GM12878 (cell line): ENCODE measurements around the gene CENPP. TPM values are rescaled to one million over a fixed set of nuclear protein-coding genes. Genes with fewer than 3 reads are reported as not detected.

Experiments
- ATAC-seq: fragments of 200-7000 bp; cut with Tn5 transposase; 3 replicates; pipeline ENCODE4 v1.9.1; 2020; ENCODE audit warnings: mild to moderate bottlenecking, moderate library complexity
- BruUV-seq: library from RNA; stranded (reverse); fragments of 400-500 nt; replicated peaks from 2 replicates; lab custom pipeline; 2021; lab: Mats Ljungman, UMichigan
- CTCF ChIA-PET: fragments of 300-600 bp; sonication (Branson Sonifier 250); formaldehyde crosslinking; extraction: SDS; loops from one replicate; lab custom pipeline; 2021; ENCODE audit warnings: inconsistent platforms; lab: Yijun Ruan, JAX
- POLR2A ChIA-PET: fragments of 350-600 bp; formaldehyde crosslinking; extraction: SDS; loops from one replicate; lab custom pipeline; 2021; ENCODE audit warnings: inconsistent platforms; lab: Charles Lee
- RAD21 ChIA-PET: fragments of 300-600 bp; sonication (Branson Sonifier 250); formaldehyde crosslinking; loops from one replicate; lab custom pipeline; 2023; ENCODE audit warnings: antibody characterized with exemption; ENCODE audit not compliant: unreplicated experiment; lab: Charles Lee
- SMC1A ChIA-PET: fragments of 300-600 bp; sonication (Branson Sonifier 250); formaldehyde crosslinking; loops from one replicate; lab custom pipeline; 2023; ENCODE audit not compliant: unreplicated experiment, uncharacterized antibody; lab: Charles Lee
- DNase-seq: peaks from one replicate; pipeline ENCODE4 v3.0.0-alpha.2; 2011; ENCODE audit warnings: low read depth, low spot score
- FAIRE-seq: peaks from 3 replicates; lab custom pipeline; 2011; peaks lifted over from hg19 to GRCh38; lab: Jason Lieb, UNC
- H2AFZ ChIP-seq: 2 replicates; pipeline ENCODE4 v1.6.0; 2011; ENCODE audit warnings: low read depth, low read length, control low read depth; ENCODE audit not compliant: control insufficient read depth
- H3K27ac ChIP-seq: 2 replicates; pipeline ENCODE4 v1.5.1; 2011; ENCODE audit warnings: control low read depth; ENCODE audit not compliant: control insufficient read depth, insufficient read depth
- H3K27me3 ChIP-seq, 2 experiments: replicated peaks in 1 of 2; 2 replicates each; pipeline versions ENCODE4 v1.6.0 to v1.6.1; 2011; ENCODE audit warnings: low read length in 1 of 2; ENCODE audit not compliant: control insufficient read depth in 2 of 2, insufficient read depth in 2 of 2
- H3K36me3 ChIP-seq, 2 experiments: 2 replicates each; pipeline ENCODE4 v1.5.1; 2011; ENCODE audit warnings: low read length in 1 of 2; ENCODE audit not compliant: control insufficient read depth in 2 of 2, insufficient read depth in 2 of 2
- H3K4me1 ChIP-seq: 2 replicates; pipeline ENCODE4 v1.6.1; 2011; ENCODE audit warnings: mild to moderate bottlenecking, low read length, moderate library complexity, mixed read lengths; ENCODE audit not compliant: control insufficient read depth, insufficient read depth
- H3K4me2 ChIP-seq: 2 replicates; pipeline ENCODE4 v1.6.0; 2011; ENCODE audit warnings: control low read depth; ENCODE audit not compliant: control insufficient read depth, insufficient read depth
- H3K4me3 ChIP-seq: fragments of 200-600 bp; sonication (generic); 2 replicates; pipeline ENCODE4 v1.5.1; 2016
- H3K79me2 ChIP-seq: 2 replicates; pipeline ENCODE4 v1.6.0; 2011; ENCODE audit warnings: low read length; ENCODE audit not compliant: control insufficient read depth, insufficient read depth
- H3K9ac ChIP-seq: 2 replicates; pipeline ENCODE4 v1.8.0; 2011; ENCODE audit warnings: low read length, control low read depth, mixed read lengths; ENCODE audit not compliant: control insufficient read depth, insufficient read depth
- H3K9me3 ChIP-seq: replicated peaks from 3 replicates; pipeline ENCODE4 v1.5.1; 2011; ENCODE audit warnings: mild to moderate bottlenecking, low read length; ENCODE audit not compliant: control insufficient read depth, insufficient read depth
- H4K20me1 ChIP-seq: 2 replicates; pipeline ENCODE4 v1.6.0; 2011; ENCODE audit not compliant: control insufficient read depth, insufficient read depth
- BRCA1 ChIP-seq: IDR thresholded peaks from 2 replicates; pipeline ENCODE4 v1.6.1; 2011; ENCODE audit warnings: low read depth, low read length, improper control_type of control experiment
- CREM ChIP-seq: IDR thresholded peaks from 2 replicates; pipeline ENCODE4 v1.6.1; 2014; ENCODE audit warnings: antibody characterized with exemption, low read depth
- EGR1 ChIP-seq, 2 experiments: IDR thresholded peaks; 1 replicate in 1 of 2; 2 replicates in 1 of 2; pipeline ENCODE4 v1.6.1; 2011 to 2012; ENCODE audit warnings: low read depth in 2 of 2, low read length in 2 of 2, borderline replicate concordance in 1 of 2, mild to moderate bottlenecking in 1 of 2, moderate library complexity in 1 of 2
- LARP7 ChIP-seq: fragments of 450-650 bp; IDR thresholded peaks from 2 replicates; pipeline ENCODE4 v1.6.1; 2017; ENCODE audit warnings: mild to moderate bottlenecking
- MTA3 ChIP-seq: IDR thresholded peaks from 2 replicates; pipeline ENCODE4 v1.6.1; 2012; ENCODE audit warnings: low read length, inconsistent platforms, borderline replicate concordance
- NFYB ChIP-seq: IDR thresholded peaks from 2 replicates; pipeline ENCODE4 v1.6.1; 2011; ENCODE audit warnings: low read depth, mild to moderate bottlenecking, low read length, improper control_type of control experiment, moderate library complexity; ENCODE audit not compliant: insufficient read depth
- PKNOX1 ChIP-seq: fragments of 450-650 bp; IDR thresholded peaks from 2 replicates; pipeline ENCODE4 v1.6.1; 2016; ENCODE audit warnings: mild to moderate bottlenecking
- RBBP5 ChIP-seq: fragments of 200-600 bp; sonication (generic); conservative IDR thresholded peaks from 2 replicates; pipeline ENCODE4 v1.6.1; 2016
- SRF ChIP-seq, 2 experiments: IDR thresholded peaks; 2 replicates each; pipeline ENCODE4 v1.6.1; 2011; ENCODE audit warnings: low read depth in 2 of 2, low read length in 2 of 2, mild to moderate bottlenecking in 1 of 2, moderate library complexity in 1 of 2
- SUZ12 ChIP-seq: fragments of 200-600 bp; sonication (generic); IDR thresholded peaks from one replicate; pipeline ENCODE4 v1.6.1; 2018; ENCODE audit warnings: antibody characterized with exemption, mild to moderate bottlenecking; ENCODE audit not compliant: unreplicated experiment
- USF2 ChIP-seq: IDR thresholded peaks from 2 replicates; pipeline ENCODE4 v1.6.1; 2011; ENCODE audit warnings: low read depth, low read length, improper control_type of control experiment, borderline replicate concordance
- WRNIP1 ChIP-seq: IDR thresholded peaks from 2 replicates; pipeline ENCODE4 v1.6.1; 2011; ENCODE audit warnings: low read depth, low read length, improper control_type of control experiment, borderline replicate concordance
- ZBTB33 ChIP-seq: fragments of 450-650 bp; IDR thresholded peaks from 2 replicates; pipeline ENCODE4 v1.6.1; 2017; ENCODE audit warnings: mild to moderate bottlenecking
- in situ Hi-C: fragments of 300-500 bp; cut with MboI; formaldehyde crosslinking; loops from 9 replicates; pipeline ENCODE4 v1.14.3; 2018; ENCODE audit warnings: mixed read lengths
- intact Hi-C: fragments of 100-400 bp; cut with micrococcal nuclease; formaldehyde crosslinking; loops from one replicate; pipeline ENCODE4 v1.14.2; 2022; ENCODE audit not compliant: unreplicated experiment
- polyA plus RNA-seq, 11 experiments: library from polyadenylated mRNA; depleted of rRNA in 4 of 11; unstranded in 6 of 11; stranded (reverse) in 5 of 11; fragments of >200 nt; fragmentation: Nextera tagmentation in 4 of 11; fragmentation: Illumina TruSeq in 1 of 11; extraction: Ambion mirVana in 4 of 11; extraction: Trizol in 1 of 11; gene quantifications; 1 replicate in 1 of 11; 2 replicates in 10 of 11; pipeline versions ENCODE4 v1.2.1 to v1.2.3, GENCODE V29; 2011 to 2016; ENCODE audit warnings: inconsistent platforms in 2 of 11, missing spikeins in 2 of 11, low read depth in 1 of 11
- total RNA-seq, 4 experiments: library from RNA; depleted of rRNA in 3 of 4; stranded (reverse); fragments of >200 nt in 3 of 4; fragmentation: Illumina TruSeq in 1 of 4; extraction: Trizol in 1 of 4; gene quantifications; 2 replicates each; pipeline versions ENCODE4 v1.2.1 to v1.2.3, GENCODE V29; 2013 to 2021

The CENPP gene
- total and polyA plus RNA-seq, 10 of the 15 experiments (the other 5 are each of a cell fraction or from before 2014, with no cell fraction given) = 9.4 to 31.4 (median 19.8) TPM

GRCh38 chr9:92482805-92483204 is 157.1 kb downstream of the CENPP start:
- H3K4me1 ChIP-seq = 0 out of 2 replicates have a peak, but pooled peaks cover 4% of the 10 kb centered on the region
- H3K4me2 ChIP-seq = no peak overlapping the region
- intact Hi-C loops (no loop called here), in situ Hi-C loops (no loop called here)
- H3K27me3 ChIP-seq = no peaks in the 10 kb centered on the region
- FAIRE-seq = no peak
- ChIA-PET POLR2A (no interaction called here), RAD21 (no interaction called here), CTCF (interaction anchor here (0.6 to 1.6 kb wide), 5 partner anchors 14 to 626 kb away, joined by 3 to 4 read pairs (median 3); no protein-coding TSS in a partner anchor), SMC1A (no interaction called here)
- TF ChIP-seq LARP7 (no peak), BRCA1 (no peak), SRF (IDR thresholded peaks at IDR 0.05; ENCODE audit: low read depth in 2 of 2, low read length in 2 of 2) (no peak), WRNIP1 (no peak), MTA3 (no peak), PKNOX1 (no peak), RBBP5 (no peak), SUZ12 (no peak), NFYB (no peak), USF2 (no peak), ZBTB33 (no peak), EGR1 (IDR thresholded peaks at IDR 0.05; ENCODE audit: borderline replicate concordance in 1 of 2, low read depth in 2 of 2, low read length in 2 of 2) (no peak), CREM (no peak)
- H3K36me3 ChIP-seq = no peaks in the 10 kb centered on the region
- no peaks in the 10 kb centered on the region for H3K79me2 ChIP-seq
- DNase-seq = no peak
- H3K4me3 ChIP-seq = no peak overlapping the region
- H3K9ac ChIP-seq = no peak overlapping the region
- H3K27ac ChIP-seq = no peak overlapping the region
- ATAC-seq = no peak
- no TSS peak for BruUV-seq
- H4K20me1 ChIP-seq = no peaks in the 10 kb centered on the region
- H2AFZ ChIP-seq = no peak overlapping the region
- H3K9me3 ChIP-seq = no peaks in the 10 kb centered on the region
